Measurements from ENCODE around the gene PWWP2B.

DNA sequence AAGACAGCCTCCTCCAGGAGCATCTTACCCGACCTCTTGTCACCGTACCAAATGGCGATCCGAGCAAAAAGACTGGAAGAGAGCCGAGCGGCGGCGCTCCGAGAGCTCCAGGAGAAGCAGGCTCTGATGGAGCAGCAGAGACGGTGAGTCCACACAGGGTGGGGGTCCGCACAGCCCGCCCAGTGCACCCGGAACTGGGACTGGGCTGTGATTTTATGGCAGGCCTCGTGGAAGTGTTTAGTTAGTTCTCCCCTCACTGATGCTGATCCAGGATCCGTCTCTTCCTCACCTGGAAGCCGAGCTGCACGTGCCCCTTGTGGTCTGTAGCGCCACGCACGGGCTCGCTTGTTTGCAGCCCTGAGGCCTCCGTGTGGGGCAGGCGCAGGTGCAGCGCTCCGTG, 45.4 kb upstream of the PWWP2B start:
- TF ChIP-seq POLR2A (IDR thresholded peaks at IDR 0.05; ENCODE audit: low read depth, low read length) (no peak), TAF1 (IDR thresholded peaks at IDR 0.05; ENCODE audit: borderline replicate concordance, low read depth, low read length) (no peak), POLR2AphosphoS5 (IDR thresholded peaks at IDR 0.05; ENCODE audit: low read depth, low read length) (no peak)

Data from GM12892 (cell line).